ENCODE measurements around the gene GRIK3. TPM values are rescaled to one million over a fixed set of nuclear protein-coding genes. Genes with fewer than 3 reads are reported as not detected.

Gene GRIK3
- polyA plus RNA-seq, 2 of the 4 experiments (the other 2 are of a cell fraction) = not detected

- Histone ChIP-seq H3K4me3 (no peak overlapping the region), H3K4me2 (no peak overlapping the region), H3K9me3 (no peaks in the 10 kb centered on the region), H3K4me1 (no peaks in the 10 kb centered on the region), H3K27ac (no peak overlapping the region)
- ChIA-PET CTCF (no interaction called here), POLR2A (no interaction called here)
- ATAC-seq = no peak
- no peak for FAIRE-seq
- no peak for DNase-seq (ENCODE audit: low read depth in 1 of 2, low spot score in 1 of 2)
- no peak for TF ChIP-seq ZFP36 (IDR thresholded peaks at IDR 0.05; ENCODE audit: borderline replicate concordance, partially characterized antibody)
- no peak for TF ChIP-seq TFCP2L1 (CRISPR knock-in tag; IDR thresholded peaks at IDR 0.05)
- no peak for TF ChIP-seq SMC3 (IDR thresholded peaks at IDR 0.05)
- TF ChIP-seq ATOH8 (CRISPR knock-in tag; IDR thresholded peaks at IDR 0.05; ENCODE audit: low read depth) = no peak
- no peak for TF ChIP-seq FOXS1 (CRISPR knock-in tag; IDR thresholded peaks at IDR 0.05)
- no peak for TF ChIP-seq CHD2 (IDR thresholded peaks at IDR 0.05; ENCODE audit: low read length, partially characterized antibody)
- no peak for TF ChIP-seq PBX3 (IDR thresholded peaks at IDR 0.05)
- WGBS (ENCODE audit: missing lambda C conversion rate) = 10% methylated on average over 7 of the region's 7 CpGs
Observed at GRCh38 chr1:36951292-36951750, 83.0 kb downstream of the GRIK3 start.

GRCh38 chr1:36950604-36951291 is 83.6 kb downstream of the GRIK3 start:
- H3K9me3 ChIP-seq = no peaks in the 10 kb centered on the region
- no peaks in the 10 kb centered on the region for H3K4me1 ChIP-seq
- ATAC-seq (no peak), DNase-seq (ENCODE audit: low read depth in 1 of 2, low spot score in 1 of 2) (no peak), FAIRE-seq (no peak)
- ChIA-PET POLR2A (no interaction called here), CTCF (no interaction called here)
- no peak overlapping the region for H3K4me2 ChIP-seq
- H3K27ac ChIP-seq = no peak overlapping the region
- TF ChIP-seq PHF8 (IDR thresholded peaks at IDR 0.05; ENCODE audit: borderline replicate concordance, low read depth) (no peak), EHMT2 (IDR thresholded peaks at IDR 0.05; ENCODE audit: low read depth) (no peak), E2F6 (IDR thresholded peaks at IDR 0.05; ENCODE audit: borderline replicate concordance, low read depth) (no peak), REST (IDR thresholded peaks at IDR 0.05) (no peak), JUNB (IDR thresholded peaks at IDR 0.05) (no peak), RCOR1 (IDR thresholded peaks at IDR 0.05; ENCODE audit: low read depth, low read length) (no peak), FOXS1 (CRISPR knock-in tag; IDR thresholded peaks at IDR 0.05) (no peak), ZSCAN20 (CRISPR knock-in tag; IDR thresholded peaks at IDR 0.05) (no peak), BHLHE40 (IDR thresholded peaks at IDR 0.05; ENCODE audit: low read depth, low read length) (no peak), MYC (IDR thresholded peaks at IDR 0.05; ENCODE audit: borderline replicate concordance, low read length) (no peak), BCL3 (IDR thresholded peaks at IDR 0.05) (no peak), ZC3H11A (IDR thresholded peaks at IDR 0.05) (no peak)
- 31% methylated on average over 6 of the region's 8 CpGs for WGBS (ENCODE audit: missing lambda C conversion rate)
- H3K4me3 ChIP-seq = no peak overlapping the region
